Thoracic aorta (tissue), 2 donors: Measurements from ENCODE around the gene GGA3. TPM values are rescaled to one million over a fixed set of nuclear protein-coding genes. Genes with fewer than 3 reads are reported as not detected.

Experiments used
- ATAC-seq: fragments of 150-250 bp; one replicate; pipeline ENCODE4 v1.8.0; 2017; ENCODE audit warnings: low read depth; ENCODE audit not compliant: insufficient number of reproducible peaks, low FRiP score
- DNase-seq: peaks from one replicate; pipeline ENCODE4 v3.0.0-alpha.2; 2020; ENCODE audit warnings: low spot score
- H3K27ac ChIP-seq, 2 donors: fragments of 200-600 bp; sonication (generic); 1 replicate in 1 of 2; 2 replicates in 1 of 2; pipeline ENCODE4 v1.5.1; 2016; ENCODE audit warnings: mild to moderate bottlenecking in 2 of 2, moderate library complexity in 2 of 2
- H3K27me3 ChIP-seq: fragments of 200-600 bp; sonication (generic); replicated peaks from 2 replicates; pipeline ENCODE4 v1.6.0; 2016; ENCODE audit warnings: mild to moderate bottlenecking; ENCODE audit not compliant: insufficient read depth
- H3K36me3 ChIP-seq: fragments of 200-600 bp; sonication (generic); one replicate; pipeline ENCODE4 v1.5.1; 2016
- H3K4me1 ChIP-seq, 2 donors: fragments of 200-600 bp; sonication (generic); 1 replicate in 1 of 2; 2 replicates in 1 of 2; pipeline versions ENCODE4 v1.5.1 to v1.6.0; 2016; ENCODE audit warnings: low read depth in 2 of 2, mild to moderate bottlenecking in 1 of 2; ENCODE audit not compliant: control insufficient read depth in 1 of 2
- H3K4me3 ChIP-seq: fragments of 200-600 bp; sonication (generic); 2 replicates; pipeline ENCODE4 v1.5.1; 2016; ENCODE audit warnings: mild to moderate bottlenecking
- H3K9me3 ChIP-seq: fragments of 200-600 bp; sonication (generic); 2 replicates; pipeline ENCODE4 v1.5.1; 2016
- total RNA-seq, 2 donors: library from RNA; depleted of rRNA; stranded (reverse); fragments of >200 nt; gene quantifications; one replicate each; pipeline versions ENCODE4 v1.1.0 to v1.2.3, GENCODE V29; 2016
- TF ChIP-seq, protein P1 (sequence below): fragments of 200-600 bp; sonication (generic); IDR thresholded peaks from one replicate; pipeline ENCODE4 v1.5.1; 2019; ENCODE audit warnings: antibody characterized with exemption

The GGA3 gene
- total RNA-seq, 2 donors from 2014 or later: 33.3 to 41.9 TPM

DNA sequence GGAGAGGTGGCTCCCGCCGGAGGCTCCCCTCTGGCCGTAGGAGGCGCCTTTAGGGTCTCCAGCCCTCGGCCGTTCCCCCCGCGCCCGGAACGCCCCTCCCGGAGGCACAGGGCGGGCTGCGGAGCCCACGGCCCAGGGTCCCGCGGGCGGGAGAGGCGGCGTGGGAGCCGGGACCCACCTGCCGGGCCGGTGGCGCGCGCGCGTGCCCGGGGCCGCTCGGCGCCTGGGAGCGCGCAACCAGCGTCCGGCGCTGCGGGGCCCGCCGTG lies 9.5 kb upstream of the GGA3 start, which contains the start of gene MIF4GD:
TSS of gene MIF4GD (minus strand) at position 266 of the 267 bp plus-strand sequence. CDS start 1,036 bp downstream, outside the sequence.
- Histone ChIP-seq H3K36me3 (peaks cover 12% of the 10 kb centered on the region), H3K9me3 (no peaks in the 10 kb centered on the region), H3K27ac (peak within 1 kb of the TSS; percentile 97 to 99), H3K4me3 (peak within 1 kb of the TSS; percentile 97), H3K27me3 (no peaks in the 10 kb centered on the region), H3K4me1 (peaks cover 12 to 25% of the 10 kb centered on the region in 2 donors)
- ATAC-seq (no peak), DNase-seq (no peak)
- TF ChIP-seq, protein P1, sequence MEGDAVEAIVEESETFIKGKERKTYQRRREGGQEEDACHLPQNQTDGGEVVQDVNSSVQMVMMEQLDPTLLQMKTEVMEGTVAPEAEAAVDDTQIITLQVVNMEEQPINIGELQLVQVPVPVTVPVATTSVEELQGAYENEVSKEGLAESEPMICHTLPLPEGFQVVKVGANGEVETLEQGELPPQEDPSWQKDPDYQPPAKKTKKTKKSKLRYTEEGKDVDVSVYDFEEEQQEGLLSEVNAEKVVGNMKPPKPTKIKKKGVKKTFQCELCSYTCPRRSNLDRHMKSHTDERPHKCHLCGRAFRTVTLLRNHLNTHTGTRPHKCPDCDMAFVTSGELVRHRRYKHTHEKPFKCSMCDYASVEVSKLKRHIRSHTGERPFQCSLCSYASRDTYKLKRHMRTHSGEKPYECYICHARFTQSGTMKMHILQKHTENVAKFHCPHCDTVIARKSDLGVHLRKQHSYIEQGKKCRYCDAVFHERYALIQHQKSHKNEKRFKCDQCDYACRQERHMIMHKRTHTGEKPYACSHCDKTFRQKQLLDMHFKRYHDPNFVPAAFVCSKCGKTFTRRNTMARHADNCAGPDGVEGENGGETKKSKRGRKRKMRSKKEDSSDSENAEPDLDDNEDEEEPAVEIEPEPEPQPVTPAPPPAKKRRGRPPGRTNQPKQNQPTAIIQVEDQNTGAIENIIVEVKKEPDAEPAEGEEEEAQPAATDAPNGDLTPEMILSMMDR: no peak

DNA sequence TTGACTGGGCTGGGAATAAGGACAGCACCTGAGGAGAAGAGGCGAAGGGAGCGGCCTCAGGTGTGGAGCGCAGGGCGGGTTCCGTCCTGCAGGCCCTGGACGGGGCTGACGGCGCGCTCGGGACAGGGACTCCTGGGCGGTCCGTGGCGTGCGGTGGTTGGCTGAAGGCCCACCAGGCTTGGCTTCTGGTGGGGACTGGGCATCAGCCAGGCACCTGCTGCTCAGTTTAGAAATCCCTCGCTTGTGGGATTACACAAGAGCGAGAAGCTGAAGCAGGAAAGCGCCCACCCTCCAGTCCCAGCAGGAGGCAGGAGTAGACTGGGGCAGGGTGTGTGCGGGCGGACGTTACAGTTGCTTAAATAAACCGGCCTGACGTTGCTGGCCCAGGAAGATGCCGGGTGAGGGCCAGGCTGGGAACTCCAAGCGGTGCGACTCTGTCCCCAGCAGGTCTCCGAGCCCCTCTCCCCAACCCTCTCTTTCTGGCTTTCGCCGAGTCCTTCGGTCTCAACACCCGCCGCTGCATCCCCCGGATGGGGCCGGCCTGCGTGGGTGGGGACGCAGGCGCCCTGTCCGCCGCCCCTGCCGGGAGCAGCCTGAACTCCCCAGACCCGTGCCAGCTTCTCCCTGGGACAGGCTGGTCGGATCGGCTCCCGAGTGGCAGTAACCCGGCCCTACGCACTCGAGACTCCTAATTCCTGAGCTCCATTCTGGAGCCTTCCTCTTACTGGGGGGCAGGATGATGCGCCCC lies 9.0 kb upstream of the GGA3 start:
- peaks cover 17% of the 10 kb centered on the region for H3K36me3 ChIP-seq
- DNase-seq: no peak

DNA sequence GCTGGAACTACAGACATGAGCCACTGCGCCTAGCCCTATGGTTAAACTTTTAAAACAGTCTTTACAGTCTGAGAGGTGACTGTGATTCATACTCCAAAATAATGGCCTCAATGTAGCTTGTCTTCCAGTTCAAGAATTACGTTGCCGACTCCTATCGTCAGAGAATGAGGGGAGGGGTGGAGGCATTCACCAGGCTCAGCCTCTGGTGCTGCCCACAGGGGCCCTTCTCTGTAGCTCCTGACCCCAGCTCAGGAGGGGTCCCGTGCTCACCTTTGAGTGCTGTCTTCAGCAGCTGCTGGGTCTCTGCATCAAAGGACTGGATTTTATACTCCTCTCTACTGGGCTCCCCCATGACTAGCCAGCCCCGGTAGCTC lies 8.4 kb upstream of the GGA3 start:
- TF ChIP-seq, protein P1: no peak
- Histone ChIP-seq H3K9me3 (no peaks in the 10 kb centered on the region), H3K4me3 (peak overlapping the region; percentile 97), H3K36me3 (peaks cover 19% of the 10 kb centered on the region), H3K27ac (peak overlapping the region; percentile 97 to 99), H3K27me3 (no peaks in the 10 kb centered on the region), H3K4me1 (peaks cover 12 to 25% of the 10 kb centered on the region in 2 donors)
- DNase-seq (no peak), ATAC-seq (no peak)

More for the DNA sequence above, 9.0 kb upstream of the GGA3 start:
- Histone ChIP-seq H3K4me1 (peaks cover 12 to 25% of the 10 kb centered on the region in 2 donors), H3K4me3 (peak overlapping the region; percentile 97), H3K27me3 (no peaks in the 10 kb centered on the region), H3K27ac (peak overlapping the region; percentile 97 to 99), H3K9me3 (no peaks in the 10 kb centered on the region)
- TF ChIP-seq, protein P1: peak; percentile 41
- peak; percentile 34 for ATAC-seq

DNA sequence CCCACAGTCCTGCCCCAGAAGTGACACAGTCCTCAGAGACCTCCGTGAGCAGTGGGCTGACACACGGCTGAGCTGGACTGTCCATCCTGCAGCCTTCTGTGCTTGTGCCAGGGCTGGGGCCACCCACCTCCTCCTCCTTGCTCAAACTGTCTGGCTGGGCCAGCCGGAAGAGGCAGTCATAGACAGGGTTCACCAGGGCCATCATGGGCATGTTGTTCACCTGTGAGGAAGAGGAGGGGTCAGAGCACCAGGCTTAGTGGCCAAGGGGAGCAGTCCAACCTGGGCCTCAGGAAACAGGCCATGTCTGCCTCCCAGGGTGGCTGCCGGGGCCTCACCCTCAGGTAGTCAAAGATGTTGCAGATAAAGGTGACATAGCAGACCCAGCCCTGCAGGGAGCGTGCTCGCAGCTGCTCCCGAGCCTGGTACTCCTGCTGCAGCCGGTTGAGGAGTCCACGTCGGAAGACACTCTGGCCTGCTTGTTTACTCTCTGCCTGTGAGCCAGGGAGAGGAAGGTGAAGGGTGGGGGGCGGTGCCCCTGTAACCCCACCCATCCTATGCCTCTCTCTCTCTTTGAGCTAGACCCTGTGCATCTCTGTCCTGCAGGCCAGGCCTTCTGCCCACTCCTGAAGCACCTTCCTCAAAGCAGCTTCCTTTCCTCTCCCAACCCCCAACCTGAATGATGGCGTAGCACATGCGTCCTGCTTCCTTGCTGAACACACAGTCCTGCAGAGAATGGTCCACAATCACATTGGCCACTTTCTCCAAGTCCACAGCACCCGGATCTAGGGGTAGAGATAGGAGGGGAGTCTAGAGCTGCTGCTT lies 6.2 kb upstream of the GGA3 start:
- H3K36me3 ChIP-seq: peaks cover 19% of the 10 kb centered on the region
- no peak overlapping the region for H3K4me3 ChIP-seq
- ATAC-seq: no peak
- no peak for DNase-seq
- TF ChIP-seq, protein P1: no peak
- H3K4me1 ChIP-seq: peaks cover 14 to 22% of the 10 kb centered on the region in 2 donors
- no peaks in the 10 kb centered on the region for H3K27me3 ChIP-seq
- no peaks in the 10 kb centered on the region for H3K9me3 ChIP-seq
- no peak overlapping the region for H3K27ac ChIP-seq

DNA sequence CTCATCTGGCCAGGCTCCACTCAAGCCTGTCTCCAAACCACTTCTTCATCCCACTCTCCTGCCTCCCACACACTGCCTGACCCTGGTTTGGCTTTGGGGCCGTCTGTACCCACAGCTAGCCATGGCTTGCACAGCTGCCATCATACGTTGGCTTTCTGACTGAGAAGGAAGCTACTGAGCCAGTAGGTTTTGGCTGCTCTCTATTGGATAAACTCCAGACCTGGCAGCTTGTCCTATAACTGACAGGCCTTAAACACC lies 5.7 kb upstream of the GGA3 start:
- H3K9me3 ChIP-seq: no peaks in the 10 kb centered on the region
- TF ChIP-seq, protein P1: no peak
- ATAC-seq: no peak
- no peaks in the 10 kb centered on the region for H3K27me3 ChIP-seq
- DNase-seq: no peak
- H3K4me3 ChIP-seq: no peak overlapping the region
- peaks cover 19% of the 10 kb centered on the region for H3K36me3 ChIP-seq
- H3K4me1 ChIP-seq: peaks cover 13 to 21% of the 10 kb centered on the region in 2 donors
- no peak overlapping the region for H3K27ac ChIP-seq
